Immature natural killer cell (primary cell): ENCODE results near the gene RIMBP2. TPM values are rescaled to one million over a fixed set of nuclear protein-coding genes. Genes with fewer than 3 reads are reported as not detected.

Source experiments
- DNase-seq, 3 donors: peaks; one replicate each; pipeline ENCODE4 v3.0.0; 2022; ENCODE audit warnings: mixed read lengths in 1 of 3
- H3K27ac Mint-ChIP-seq, 6 donors: one replicate each; pipeline ENCODE4 v1.8.0; 2020; ENCODE audit warnings: mixed read lengths in 6 of 6, mild to moderate bottlenecking in 5 of 6, inconsistent platforms in 4 of 6, moderate library complexity in 3 of 6
- H3K27me3 Mint-ChIP-seq, 3 donors: one replicate each; pipeline ENCODE4 v1.8.0; 2020 to 2021; ENCODE audit warnings: low read depth in 3 of 3, mild to moderate bottlenecking in 3 of 3, mixed read lengths in 3 of 3, moderate library complexity in 3 of 3, inconsistent platforms in 1 of 3
- H3K36me3 Mint-ChIP-seq, 3 donors: one replicate each; pipeline ENCODE4 v1.8.0; 2020; ENCODE audit warnings: mixed read lengths in 3 of 3, inconsistent platforms in 2 of 3, mild to moderate bottlenecking in 2 of 3
- H3K4me1 Mint-ChIP-seq, 2 donors: one replicate each; pipeline ENCODE4 v1.8.0; 2020; ENCODE audit warnings: inconsistent platforms in 2 of 2, mild to moderate bottlenecking in 2 of 2, mixed read lengths in 2 of 2, moderate library complexity in 1 of 2
- H3K4me3 Mint-ChIP-seq, 5 donors: one replicate each; pipeline ENCODE4 v1.8.0; 2020; ENCODE audit warnings: mild to moderate bottlenecking in 5 of 5, mixed read lengths in 5 of 5, inconsistent platforms in 3 of 5, moderate library complexity in 3 of 5
- H3K9me3 Mint-ChIP-seq, 6 donors: one replicate each; pipeline ENCODE4 v1.8.0; 2020; ENCODE audit warnings: mild to moderate bottlenecking in 6 of 6, mixed read lengths in 6 of 6, inconsistent platforms in 4 of 6, moderate library complexity in 3 of 6
- polyA plus RNA-seq, 3 donors: library from polyadenylated mRNA; unstranded; fragments of 300-500 nt; fragmentation: Illumina TruSeq; gene quantifications; one replicate each; pipeline ENCODE4 v1.2.3, GENCODE V29; 2021

The RIMBP2 gene
- polyA plus RNA-seq, 3 donors from 2014 or later = not detected

GRCh38 chr12:130569521-130569920 lies 146.6 kb downstream of the RIMBP2 start:
- H3K4me1 Mint-ChIP-seq = no peaks in the 10 kb centered on the region
- no peak overlapping the region for H3K4me3 Mint-ChIP-seq
- no peak for DNase-seq
- H3K36me3 Mint-ChIP-seq = no peaks in the 10 kb centered on the region
- H3K27me3 Mint-ChIP-seq = peaks cover 0 to 1% (median 0%) of the 10 kb centered on the region in 3 donors
- H3K9me3 Mint-ChIP-seq = peaks cover 0 to 1% (median 0%) of the 10 kb centered on the region in 6 donors
- H3K27ac Mint-ChIP-seq = no peak overlapping the region

GRCh38 chr12:130568501-130568900 lies 147.6 kb downstream of the RIMBP2 start:
- no peaks in the 10 kb centered on the region for H3K4me1 Mint-ChIP-seq
- DNase-seq = no peak
- H3K27ac Mint-ChIP-seq = no peak overlapping the region
- no peak overlapping the region for H3K4me3 Mint-ChIP-seq
- peaks cover 0 to 3% (median 0%) of the 10 kb centered on the region in 6 donors for H3K9me3 Mint-ChIP-seq
- peaks cover 0 to 2% (median 1%) of the 10 kb centered on the region in 3 donors for H3K27me3 Mint-ChIP-seq
- no peaks in the 10 kb centered on the region for H3K36me3 Mint-ChIP-seq

- Mint-ChIP-seq H3K27me3 (peaks cover 0 to 2% (median 1%) of the 10 kb centered on the region in 3 donors), H3K36me3 (no peaks in the 10 kb centered on the region)
Measured at GRCh38 chr12:130568041-130568440, 148.1 kb downstream of the RIMBP2 start.

GRCh38 chr12:130566446-130567155 lies 149.5 kb downstream of the RIMBP2 start:
- Mint-ChIP-seq H3K9me3 (peaks cover 0 to 3% (median 0%) of the 10 kb centered on the region in 6 donors), H3K27ac (no peak overlapping the region), H3K4me3 (no peak overlapping the region), H3K27me3 (peaks cover 0 to 2% (median 1%) of the 10 kb centered on the region in 3 donors), H3K4me1 (no peaks in the 10 kb centered on the region), H3K36me3 (no peaks in the 10 kb centered on the region)
- DNase-seq = no peak

More at GRCh38 chr12:130568041-130568440, 148.1 kb downstream of the RIMBP2 start:
- no peak overlapping the region for H3K27ac Mint-ChIP-seq
- H3K4me1 Mint-ChIP-seq = no peaks in the 10 kb centered on the region
- no peak overlapping the region for H3K4me3 Mint-ChIP-seq
- peaks cover 0 to 3% (median 0%) of the 10 kb centered on the region in 6 donors for H3K9me3 Mint-ChIP-seq
- DNase-seq = no peak

GRCh38 chr12:130565189-130565588 lies 150.9 kb downstream of the RIMBP2 start:
- peaks cover 0 to 3% (median 0%) of the 10 kb centered on the region in 6 donors for H3K9me3 Mint-ChIP-seq
- H3K36me3 Mint-ChIP-seq = no peaks in the 10 kb centered on the region
- peaks cover 0 to 3% (median 2%) of the 10 kb centered on the region in 3 donors for H3K27me3 Mint-ChIP-seq
- no peak overlapping the region for H3K4me3 Mint-ChIP-seq
- no peak overlapping the region for H3K27ac Mint-ChIP-seq
- DNase-seq = no peak
- no peaks in the 10 kb centered on the region for H3K4me1 Mint-ChIP-seq

GRCh38 chr12:130563323-130563722 lies 152.8 kb downstream of the RIMBP2 start:
- Mint-ChIP-seq H3K36me3 (no peaks in the 10 kb centered on the region), H3K4me1 (no peaks in the 10 kb centered on the region), H3K9me3 (peaks cover 0 to 3% (median 0%) of the 10 kb centered on the region in 6 donors), H3K27ac (no peak overlapping the region), H3K4me3 (no peak overlapping the region), H3K27me3 (peaks cover 0 to 3% (median 2%) of the 10 kb centered on the region in 3 donors)
- DNase-seq = no peak

GRCh38 chr12:130562716-130563115 lies 153.4 kb downstream of the RIMBP2 start:
- no peak overlapping the region for H3K4me3 Mint-ChIP-seq
- DNase-seq = no peak
- no peaks in the 10 kb centered on the region for H3K36me3 Mint-ChIP-seq
- no peaks in the 10 kb centered on the region for H3K4me1 Mint-ChIP-seq
- no peak overlapping the region for H3K27ac Mint-ChIP-seq
- peaks cover 0 to 3% (median 2%) of the 10 kb centered on the region in 3 donors for H3K27me3 Mint-ChIP-seq
- peaks cover 0 to 3% (median 0%) of the 10 kb centered on the region in 6 donors for H3K9me3 Mint-ChIP-seq

- Mint-ChIP-seq H3K27me3 (peaks cover 0 to 3% (median 2%) of the 10 kb centered on the region in 3 donors), H3K4me3 (no peak overlapping the region), H3K36me3 (no peaks in the 10 kb centered on the region), H3K27ac (no peak overlapping the region), H3K4me1 (no peaks in the 10 kb centered on the region), H3K9me3 (peaks cover 0 to 2% (median 0%) of the 10 kb centered on the region in 6 donors)
- no peak for DNase-seq
Measured at GRCh38 chr12:130560321-130560720, 155.8 kb downstream of the RIMBP2 start.

GRCh38 chr12:130559806-130560205 lies 156.3 kb downstream of the RIMBP2 start:
- Mint-ChIP-seq H3K36me3 (no peaks in the 10 kb centered on the region), H3K27ac (no peak overlapping the region), H3K9me3 (peaks cover 0 to 2% (median 0%) of the 10 kb centered on the region in 6 donors), H3K27me3 (peaks cover 0 to 3% (median 2%) of the 10 kb centered on the region in 3 donors), H3K4me3 (no peak overlapping the region), H3K4me1 (no peaks in the 10 kb centered on the region)
- DNase-seq = no peak

- no peak for DNase-seq
- Mint-ChIP-seq H3K27ac (no peak overlapping the region), H3K36me3 (no peaks in the 10 kb centered on the region), H3K4me3 (no peak overlapping the region), H3K27me3 (peaks cover 0 to 3% (median 0%) of the 10 kb centered on the region in 3 donors), H3K9me3 (no peaks in the 10 kb centered on the region), H3K4me1 (no peaks in the 10 kb centered on the region)
Measured at GRCh38 chr12:130557886-130558765, 158.0 kb downstream of the RIMBP2 start.

- Mint-ChIP-seq H3K27ac (no peak overlapping the region), H3K4me1 (no peaks in the 10 kb centered on the region)
Measured at GRCh38 chr12:130557201-130557600, 158.9 kb downstream of the RIMBP2 start.

GRCh38 chr12:130556486-130557055 lies 159.5 kb downstream of the RIMBP2 start:
- peaks cover 0 to 2% (median 0%) of the 10 kb centered on the region in 6 donors for H3K9me3 Mint-ChIP-seq
- no peak overlapping the region for H3K4me3 Mint-ChIP-seq
- H3K36me3 Mint-ChIP-seq = peaks cover 0 to 3% (median 0%) of the 10 kb centered on the region in 3 donors
- no peaks in the 10 kb centered on the region for H3K4me1 Mint-ChIP-seq
- no peak for DNase-seq
- H3K27me3 Mint-ChIP-seq = peaks cover 0 to 5% (median 2%) of the 10 kb centered on the region in 3 donors
- no peak overlapping the region for H3K27ac Mint-ChIP-seq

More at GRCh38 chr12:130557201-130557600, 158.9 kb downstream of the RIMBP2 start:
- Mint-ChIP-seq H3K4me3 (no peak overlapping the region), H3K27me3 (peaks cover 0 to 5% (median 2%) of the 10 kb centered on the region in 3 donors), H3K9me3 (no peaks in the 10 kb centered on the region), H3K36me3 (peaks cover 0 to 3% (median 0%) of the 10 kb centered on the region in 3 donors)
- no peak for DNase-seq

- Mint-ChIP-seq H3K9me3 (peaks cover 0 to 3% (median 0%) of the 10 kb centered on the region in 6 donors), H3K27me3 (peaks cover 0 to 5% (median 2%) of the 10 kb centered on the region in 3 donors), H3K4me3 (no peak overlapping the region), H3K27ac (no peak overlapping the region), H3K36me3 (peaks cover 0 to 3% (median 0%) of the 10 kb centered on the region in 3 donors), H3K4me1 (no peaks in the 10 kb centered on the region)
- DNase-seq = no peak
Measured at GRCh38 chr12:130555628-130556485, 160.2 kb downstream of the RIMBP2 start.
